Left cardiac atrium (tissue), 4 donors: ENCODE data around the gene BRMS1. TPM values are rescaled to one million over a fixed set of nuclear protein-coding genes. Genes with fewer than 3 reads are reported as not detected.
A peak's percentile ranks its signal among the peaks of the same experiment; 100 is the strongest.

Source experiments
- ATAC-seq, 2 donors: fragments of 200-7000 bp; cut with Tn5 transposase; one replicate each; pipeline ENCODE4 v1.9.1; 2020; ENCODE audit warnings: mild to moderate bottlenecking in 2 of 2, moderate library complexity in 2 of 2
- DNase-seq: peaks from one replicate; pipeline ENCODE4 v3.0.0-alpha.2; 2020
- intact Hi-C, 2 donors: fragments of 100-400 bp; cut with DNase I; formaldehyde crosslinking; loops; one replicate each; pipeline versions ENCODE4 v1.14.1 to v1.15.1; 2022 to 2023
- total RNA-seq, 2 donors: library from RNA; stranded (reverse); fragmentation: NEBNext Ultra II Directional; extraction: Animal tissue kit (Norgen Biotek cat#: 25700); gene quantifications; one replicate each; pipeline ENCODE4 v1.2.1, GENCODE V29; 2021
- donor health status: DM: no; HTN: yes; CAD: no.
- donor health status: DM: no; HTN: yes; CAD: no; lungs with severe emphysema.
- donor health status: DM: yes; HTN: yes; CAD: no.
- donor health status: Dilated cardiomyopathy.

BRMS1 gene
- total RNA-seq, 2 donors from 2014 or later: 14.9 to 19.3 TPM

DNA sequence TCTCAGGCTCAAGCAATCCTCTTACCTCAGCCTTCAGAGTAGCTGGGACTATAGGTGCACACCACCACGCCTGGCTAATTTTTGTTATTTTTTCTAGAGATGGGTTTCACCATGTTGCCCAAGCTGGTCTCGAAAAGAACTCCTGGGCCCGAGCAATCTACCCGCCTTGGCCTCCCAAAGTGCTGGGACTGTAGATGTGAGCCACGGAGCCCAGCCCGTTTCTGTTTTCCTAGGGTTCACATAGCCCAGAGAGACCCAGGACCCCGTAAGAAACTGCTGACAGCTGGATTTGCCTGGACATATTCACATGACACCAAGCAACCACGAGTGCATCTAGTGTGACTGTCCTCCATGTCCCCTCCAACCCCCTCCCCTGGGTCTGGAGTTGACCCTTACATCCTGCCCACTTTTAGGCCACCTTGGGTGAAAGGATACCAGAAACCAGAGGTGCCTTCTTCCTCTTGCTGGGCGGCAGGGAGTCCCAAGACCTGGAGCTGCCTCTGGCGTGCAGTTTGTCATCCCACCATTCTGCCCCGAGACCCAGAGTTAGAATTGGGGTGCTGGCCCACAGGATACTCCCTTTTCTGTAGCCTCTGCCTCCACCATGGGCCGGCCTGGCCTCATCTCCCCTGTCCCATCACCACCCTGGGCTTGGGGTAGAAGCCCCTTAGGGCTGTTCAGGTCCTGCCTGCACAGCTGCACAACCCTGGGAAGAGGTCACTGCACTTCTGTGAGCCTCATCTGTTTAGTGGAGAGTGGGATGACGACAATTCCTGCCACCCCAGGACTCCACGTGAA lies 5.0 kb downstream of the BRMS1 start:
- DNase-seq (no peak), ATAC-seq (no peak)
- intact Hi-C loops: no loop called here

DNA sequence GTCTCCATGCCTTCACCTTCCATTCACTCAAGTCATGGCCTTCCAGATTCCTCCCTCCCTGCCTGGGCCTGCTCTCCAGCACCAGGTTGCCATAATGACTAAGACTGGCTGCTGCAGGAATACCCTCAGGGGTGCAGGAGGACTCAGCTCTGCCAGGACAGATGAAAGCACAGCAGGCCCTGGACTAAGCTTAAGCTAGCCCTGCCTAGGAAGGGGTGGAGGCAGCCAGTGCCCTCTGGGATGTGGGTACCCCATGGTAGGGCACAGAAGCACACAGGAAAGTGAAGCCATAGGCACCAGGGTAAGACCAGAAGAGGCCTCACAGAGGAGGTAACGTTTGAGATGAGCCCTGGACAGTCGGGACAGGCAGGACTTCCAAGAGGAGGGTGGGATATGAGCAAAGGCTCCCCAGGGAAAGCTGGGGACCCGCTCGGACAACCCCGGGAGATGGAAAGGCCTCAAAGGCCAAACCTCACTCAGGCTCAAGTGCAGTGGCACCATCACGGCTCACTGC lies 5.7 kb downstream of the BRMS1 start:
- DNase-seq (no peak), ATAC-seq (no peak)
- intact Hi-C loops: no loop called here

DNA sequence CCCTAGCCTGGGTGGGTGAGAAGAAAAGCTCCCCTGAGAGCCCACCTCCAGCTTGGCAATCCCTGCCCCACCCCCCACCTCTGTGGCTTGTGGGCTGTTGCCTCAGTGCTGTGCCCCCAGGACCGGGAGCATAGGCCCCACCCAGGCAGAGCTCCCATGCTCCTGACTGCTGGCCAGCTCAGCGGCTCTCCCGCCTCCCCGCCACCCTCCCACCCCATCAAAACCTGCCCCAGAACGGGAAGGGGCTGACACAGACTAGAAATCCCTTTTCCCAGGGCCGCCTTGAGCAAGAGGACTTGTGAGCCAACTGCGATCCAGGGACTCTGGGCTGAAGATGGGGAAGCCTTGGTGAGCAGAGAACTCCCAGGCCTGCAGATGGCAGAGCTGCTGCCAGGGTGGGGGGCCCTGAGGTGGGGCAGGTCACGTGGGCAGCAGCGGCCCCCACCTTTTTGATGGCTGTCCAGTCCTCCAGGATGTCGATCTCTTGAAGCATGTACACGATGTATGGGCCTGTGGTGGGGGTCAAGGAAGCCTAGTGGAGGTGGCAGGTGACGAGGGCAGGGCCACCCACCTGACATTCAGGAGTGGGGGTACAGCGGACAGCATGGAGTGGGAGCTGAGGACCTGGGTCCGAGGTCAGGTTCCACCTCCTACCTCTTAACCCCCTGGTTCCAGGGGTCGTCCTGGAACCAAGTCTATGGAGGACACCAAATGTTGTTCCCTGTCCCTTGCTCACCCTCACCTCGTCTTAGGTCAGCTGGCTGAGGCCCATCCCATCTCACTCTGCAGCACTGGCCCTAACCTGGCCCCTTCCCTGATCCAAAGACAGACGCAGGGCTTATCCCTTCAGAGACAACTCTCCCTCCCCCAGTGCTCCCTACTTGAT lies 6.4 kb downstream of the BRMS1 start:
- DNase-seq (no peak), ATAC-seq (no peak)
- intact Hi-C loops: no loop called here

DNA sequence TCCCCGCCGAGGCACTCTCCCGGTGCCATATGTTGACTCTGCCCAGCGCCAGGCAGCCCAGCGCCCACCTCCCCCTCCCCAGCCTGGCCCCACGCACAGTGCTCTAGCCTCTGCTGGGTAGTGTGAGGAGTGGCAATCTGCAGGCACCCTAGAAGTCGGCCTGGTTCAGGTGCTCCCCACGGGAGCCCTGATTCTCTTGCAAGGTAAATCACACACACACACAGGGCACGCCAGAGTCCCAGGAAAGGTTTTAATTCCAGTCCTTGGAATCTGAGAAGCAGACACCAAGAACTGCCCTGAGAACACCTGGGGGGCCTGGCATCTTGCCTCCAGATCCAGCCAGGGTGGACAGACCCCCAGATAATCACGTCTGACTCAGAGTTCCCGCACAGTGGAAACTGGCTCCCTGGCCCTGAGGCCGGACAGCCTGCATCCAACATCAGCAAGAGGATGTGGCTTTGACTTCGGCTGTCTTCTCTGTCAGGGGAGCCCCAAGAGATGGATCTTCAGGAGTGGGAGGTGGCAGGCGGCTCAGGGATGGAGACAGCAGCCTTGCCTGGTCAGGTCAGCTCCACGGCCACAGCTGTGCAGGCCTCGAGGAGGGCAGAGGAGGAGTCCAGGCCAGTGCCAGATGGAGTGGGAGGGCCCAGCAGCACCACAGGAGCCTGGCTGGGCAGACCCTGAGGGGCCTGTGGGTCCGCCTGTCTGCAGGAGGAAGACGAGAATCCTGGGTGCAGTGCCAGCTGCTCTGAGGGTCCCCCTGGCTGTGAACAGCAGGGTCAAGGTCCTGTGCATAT lies 7.6 kb downstream of the BRMS1 start:
- DNase-seq (no peak), ATAC-seq (no peak)
- intact Hi-C loops: no loop called here

DNA sequence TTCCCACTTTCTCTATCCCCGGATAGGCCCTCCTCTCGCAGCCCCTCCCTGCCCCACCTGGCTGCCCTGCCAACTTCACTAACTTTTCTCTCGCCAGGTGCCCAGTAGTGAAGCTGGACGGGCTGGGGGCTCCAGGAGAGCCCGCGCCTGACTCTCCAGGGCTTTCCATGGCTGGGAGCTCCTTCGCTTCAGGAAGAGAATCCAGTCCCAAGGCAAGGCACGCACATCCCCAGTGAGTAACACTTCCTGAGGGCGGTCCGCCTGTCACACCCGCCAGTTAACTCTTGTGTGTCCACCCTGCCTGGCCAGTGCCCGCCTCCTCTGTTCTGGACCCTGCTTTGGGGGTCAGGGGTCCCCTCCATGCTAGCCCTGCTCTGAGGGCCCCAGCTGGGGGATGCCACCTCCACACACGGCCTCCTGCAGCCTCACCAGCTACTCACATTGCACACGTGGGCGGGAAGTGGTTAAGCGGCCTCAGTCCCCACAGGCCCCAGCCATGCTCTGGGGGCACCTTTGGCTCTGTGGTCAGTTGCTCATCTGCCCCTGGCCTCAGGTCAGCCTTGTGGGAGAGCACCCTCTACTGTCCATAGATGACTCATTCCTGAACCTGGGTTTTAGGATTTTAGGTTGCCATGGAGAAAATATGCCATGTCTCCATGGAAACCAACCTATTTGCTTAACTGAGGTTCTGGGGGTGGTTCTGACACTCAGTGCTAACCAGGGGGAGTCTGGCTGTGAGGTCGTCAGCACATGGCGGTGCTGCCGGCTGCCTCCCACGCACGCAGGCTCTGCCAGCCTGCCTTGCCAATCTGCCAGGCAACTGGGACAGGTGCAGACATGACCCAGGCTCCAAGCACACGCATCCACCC lies 8.4 kb downstream of the BRMS1 start, which contains the start of gene RIN1:
TSS of gene RIN1 (minus strand) at position 201 of the 869 bp plus-strand sequence. CDS start at position 169, 32 bp downstream.
- peak; percentile 69 to 84 for ATAC-seq
- intact Hi-C loops: no loop called here
- DNase-seq: peak; percentile 82

DNA sequence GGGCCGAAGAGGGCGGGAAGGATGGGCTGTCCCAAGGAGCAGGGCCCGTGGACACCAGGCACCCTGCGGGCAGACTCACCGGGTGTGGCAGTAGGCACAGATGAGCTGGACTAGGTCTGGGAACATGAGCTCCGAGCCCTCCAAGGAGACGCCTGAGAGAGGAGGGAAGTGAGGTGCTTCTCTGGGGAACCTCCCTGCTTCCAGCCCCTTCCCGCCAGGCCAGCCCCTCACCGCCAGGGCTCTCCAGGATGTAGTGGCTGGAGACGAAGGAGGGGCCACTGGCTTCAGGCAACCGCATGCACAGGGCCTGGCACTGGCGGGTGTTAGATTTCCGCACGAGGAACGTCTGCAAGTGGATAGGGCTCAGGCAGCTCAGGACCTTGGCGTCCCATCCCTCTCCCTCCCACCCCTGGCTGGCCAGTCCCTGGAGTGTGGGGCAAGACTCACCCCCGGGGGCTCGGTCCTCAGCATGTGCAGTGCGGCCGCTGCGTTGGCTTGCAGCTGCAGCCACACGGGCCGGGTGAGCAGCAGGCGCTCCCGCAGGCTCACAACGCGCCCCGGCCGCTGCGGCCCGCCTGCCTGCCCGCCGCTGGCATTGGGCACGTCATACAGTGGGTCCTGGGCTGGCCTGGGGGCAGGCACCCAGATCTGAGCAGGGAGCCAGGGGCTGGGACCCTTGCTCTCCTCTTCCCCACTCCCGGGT lies 9.2 kb downstream of the BRMS1 start:
- DNase-seq: peak; percentile 56
- intact Hi-C loops: no loop called here

DNA sequence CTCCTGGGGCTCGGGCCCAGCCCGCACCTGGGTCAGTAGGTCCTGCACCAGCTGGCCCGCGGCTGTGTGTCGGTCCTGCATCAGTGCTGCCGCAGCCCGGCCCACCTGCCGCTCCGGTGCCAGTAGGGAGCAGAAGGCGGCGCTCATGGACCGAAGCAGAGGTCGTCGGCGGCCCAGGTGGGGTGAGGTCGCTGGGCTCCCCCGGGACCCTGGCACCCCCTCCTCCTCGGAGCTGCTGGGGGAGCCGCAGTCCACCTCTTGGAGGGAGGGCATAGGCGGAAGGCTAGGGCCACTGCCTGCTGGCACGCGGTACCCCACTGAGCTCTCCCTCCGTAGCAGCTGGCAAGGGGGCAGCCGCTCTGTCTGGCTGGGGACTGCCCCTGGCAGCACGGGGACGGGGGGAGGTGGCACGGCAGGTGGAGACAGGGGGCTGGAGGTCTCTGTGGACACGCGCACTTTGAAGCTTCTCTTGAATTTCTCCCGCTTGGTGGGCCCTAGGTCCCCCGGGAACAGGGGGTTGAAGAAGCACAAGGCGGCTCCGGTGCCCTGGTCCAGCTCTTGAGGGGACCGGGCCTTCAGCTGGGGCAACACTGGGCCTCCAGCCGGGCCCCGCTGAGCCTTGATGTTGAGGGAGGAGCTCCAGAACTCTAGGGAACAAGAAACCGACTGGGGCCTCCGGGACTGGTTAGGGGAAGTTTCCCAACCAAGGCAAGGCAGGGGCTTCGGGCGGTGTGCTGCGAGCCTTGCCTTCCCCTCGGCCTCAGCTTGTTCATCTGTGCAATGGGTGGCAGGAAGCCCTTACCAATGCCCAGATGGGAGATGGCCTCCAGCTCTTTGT lies 10.1 kb downstream of the BRMS1 start:
- ATAC-seq (no peak), DNase-seq (peak; percentile 36)
- intact Hi-C loops: no loop called here

More for the DNA sequence above, 9.2 kb downstream of the BRMS1 start:
- peak; percentile 23 to 46 for ATAC-seq

DNA sequence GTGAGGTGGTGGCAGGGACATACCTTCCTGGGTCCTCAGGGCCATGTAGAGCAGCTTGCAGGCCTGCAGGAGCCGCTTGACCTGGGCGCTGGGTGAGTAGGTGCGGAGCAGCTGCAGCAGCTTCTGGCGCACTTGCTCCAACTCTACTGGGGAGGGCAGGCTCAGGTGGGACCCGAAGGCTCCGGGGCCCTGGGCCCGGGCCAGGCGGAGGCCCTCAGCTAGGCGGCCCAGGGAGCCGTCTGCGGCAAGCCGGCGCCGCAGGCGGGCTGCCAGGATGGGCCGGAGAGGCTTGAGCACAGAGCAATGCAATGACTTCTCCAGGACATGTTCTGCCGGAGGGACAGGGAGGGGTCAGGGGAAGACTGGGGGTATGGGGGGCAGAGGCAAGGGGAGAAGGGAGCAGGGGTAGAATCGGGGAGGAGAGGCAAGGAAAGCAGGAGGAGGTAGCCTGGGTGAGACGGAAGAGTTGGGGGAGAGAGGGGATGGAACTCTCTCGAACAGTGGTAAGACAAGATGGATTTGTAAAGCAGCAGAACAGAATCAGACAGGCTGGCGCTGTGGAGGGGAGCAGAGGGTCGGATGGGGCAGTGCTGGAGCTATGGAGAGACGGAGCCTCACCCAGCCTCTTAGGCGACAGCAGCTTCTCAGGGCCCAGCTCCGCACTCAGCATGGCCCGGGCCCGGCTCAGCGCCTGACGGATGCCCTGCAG lies 10.9 kb downstream of the BRMS1 start:
- DNase-seq: no peak
- intact Hi-C loops: no loop called here
- no peak for ATAC-seq

DNA sequence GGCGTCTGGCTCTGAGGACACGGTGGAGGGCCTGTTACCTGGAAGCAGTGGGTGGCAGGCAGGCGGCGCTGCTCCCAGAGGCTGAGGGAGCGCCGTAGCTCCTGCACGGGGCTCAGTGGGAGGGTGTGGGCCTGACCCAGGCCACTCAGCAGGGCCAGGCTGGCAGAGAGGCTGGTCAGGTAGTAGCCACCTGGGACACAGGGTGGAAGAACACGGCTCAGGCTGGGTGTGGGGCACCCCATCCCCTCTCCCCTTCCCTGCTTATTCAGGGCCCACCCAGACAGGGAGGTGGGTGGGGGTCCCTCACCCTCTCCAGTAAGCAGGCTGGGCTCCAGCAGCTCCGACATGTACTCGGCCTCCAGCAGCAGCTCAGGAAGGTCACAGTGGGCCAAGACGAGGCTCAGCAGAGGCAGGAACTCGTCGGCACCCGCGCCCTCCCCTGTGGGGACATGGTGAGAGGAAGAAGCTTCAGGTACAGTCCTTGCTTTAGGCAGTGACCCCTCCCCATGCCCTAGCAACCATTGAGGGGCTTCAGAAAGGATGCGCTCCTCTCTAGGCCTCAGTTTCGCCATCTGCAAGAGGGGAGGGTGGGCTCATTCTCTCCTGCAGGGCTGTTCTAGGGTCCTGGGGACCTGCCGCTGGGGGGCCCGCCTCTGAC lies 11.6 kb downstream of the BRMS1 start:
- no peak for DNase-seq
- intact Hi-C loops: no loop called here
- no peak for ATAC-seq

DNA sequence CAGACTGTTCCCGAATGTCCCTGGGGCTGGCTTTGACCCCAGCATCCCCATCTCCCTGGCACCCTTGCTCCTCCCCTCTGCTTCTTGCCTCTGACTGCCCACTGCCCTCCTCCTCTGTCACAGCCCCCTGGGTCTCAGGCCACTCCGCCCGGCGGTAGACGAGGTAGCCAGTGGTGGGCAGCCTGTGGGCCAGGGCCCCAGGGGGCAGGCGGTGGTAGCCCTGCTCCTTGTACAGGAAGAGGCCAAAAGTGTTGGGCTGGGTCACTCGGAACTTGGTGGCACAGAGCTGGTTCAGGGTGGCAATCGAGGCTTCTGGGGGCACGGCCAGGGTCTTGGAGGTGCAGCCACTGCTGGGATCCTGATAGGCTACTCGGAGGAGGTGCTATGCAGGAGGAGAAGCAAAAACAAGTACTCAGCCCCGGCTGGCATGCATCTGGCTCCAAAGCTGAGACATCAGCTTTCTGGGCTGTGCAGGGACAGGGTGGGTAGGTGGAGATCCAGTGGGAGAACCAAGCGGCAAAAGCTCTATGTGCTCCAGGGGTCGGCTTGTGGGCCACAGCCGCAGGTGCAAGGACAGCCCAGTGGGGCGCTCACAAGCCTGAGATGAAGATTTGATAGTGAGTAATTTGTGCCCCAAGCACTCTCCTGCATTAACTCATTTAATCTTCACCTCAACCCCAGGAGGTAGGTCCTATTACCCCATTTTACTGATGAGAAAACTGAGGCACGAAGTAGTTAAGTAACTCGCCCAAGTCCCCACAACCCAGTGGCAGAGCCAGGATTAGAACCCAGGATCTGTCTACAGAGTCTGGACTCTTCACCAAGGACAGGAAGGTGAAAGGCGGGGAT lies 12.3 kb downstream of the BRMS1 start:
- ATAC-seq: no peak
- intact Hi-C loops: no loop called here
- DNase-seq: peak; percentile 7

DNA sequence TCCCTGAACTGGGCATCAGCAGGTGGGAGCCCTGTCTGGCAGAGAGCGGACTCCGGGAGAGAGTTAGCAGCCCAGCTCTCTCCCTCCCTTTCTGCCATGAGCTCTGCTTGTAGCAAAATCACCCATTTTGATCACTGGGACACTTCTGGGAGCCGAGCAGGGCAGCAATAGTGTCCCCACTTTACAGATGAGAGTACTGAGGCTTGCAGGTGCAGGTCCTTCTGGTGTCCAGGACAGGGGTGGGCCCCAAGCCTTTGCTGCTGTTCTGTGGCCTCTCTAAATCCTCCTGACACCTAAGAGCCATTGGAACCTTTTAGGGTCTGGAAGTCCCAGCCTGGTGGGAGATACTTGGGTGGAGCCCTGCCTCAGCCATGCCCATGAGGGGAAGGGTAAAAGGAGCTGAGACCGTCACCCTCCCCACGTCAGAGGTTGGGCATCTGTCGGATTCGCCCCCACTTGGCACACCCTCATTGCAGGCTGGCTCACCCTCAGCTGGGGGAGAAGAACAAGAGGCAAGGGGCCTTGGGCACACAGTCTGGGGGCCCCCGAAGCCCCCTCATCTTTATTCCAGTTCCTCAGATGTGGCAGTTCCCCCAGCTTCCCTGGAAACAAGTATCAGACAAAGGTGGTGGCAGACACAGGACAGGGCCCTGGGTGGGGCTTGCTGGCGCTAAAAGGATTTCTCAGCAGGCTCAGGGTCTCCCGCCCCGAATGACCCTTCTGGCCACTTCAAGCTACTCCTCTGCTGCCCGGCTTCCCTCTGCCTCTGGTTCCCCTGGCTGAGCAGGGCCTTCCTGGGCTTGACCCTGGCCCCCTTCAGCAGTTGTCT lies 13.1 kb downstream of the BRMS1 start:
- DNase-seq: no peak
- ATAC-seq: no peak
- intact Hi-C loops: no loop called here

DNA sequence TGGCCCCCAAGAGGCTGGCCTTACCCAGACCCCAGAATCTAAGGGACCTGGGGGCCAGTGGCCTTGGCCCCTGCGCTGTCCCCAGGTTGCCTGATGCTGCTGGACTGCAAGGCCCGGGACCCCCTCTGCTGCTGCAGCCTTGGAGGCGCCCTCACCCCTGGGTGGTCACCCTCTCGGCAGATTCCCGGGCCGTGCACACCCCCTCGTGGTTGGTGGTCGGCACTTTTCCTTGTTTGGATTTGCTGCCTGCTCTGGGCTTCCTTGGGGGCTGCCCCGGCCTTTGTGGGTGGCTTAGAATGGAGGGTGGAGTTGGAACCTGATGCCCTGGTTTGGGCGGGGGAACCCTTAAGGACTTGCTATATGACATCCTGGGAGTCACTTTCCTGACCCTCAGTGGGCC lies 14.0 kb downstream of the BRMS1 start:
- ATAC-seq (no peak), DNase-seq (no peak)
- intact Hi-C loops: no loop called here

DNA sequence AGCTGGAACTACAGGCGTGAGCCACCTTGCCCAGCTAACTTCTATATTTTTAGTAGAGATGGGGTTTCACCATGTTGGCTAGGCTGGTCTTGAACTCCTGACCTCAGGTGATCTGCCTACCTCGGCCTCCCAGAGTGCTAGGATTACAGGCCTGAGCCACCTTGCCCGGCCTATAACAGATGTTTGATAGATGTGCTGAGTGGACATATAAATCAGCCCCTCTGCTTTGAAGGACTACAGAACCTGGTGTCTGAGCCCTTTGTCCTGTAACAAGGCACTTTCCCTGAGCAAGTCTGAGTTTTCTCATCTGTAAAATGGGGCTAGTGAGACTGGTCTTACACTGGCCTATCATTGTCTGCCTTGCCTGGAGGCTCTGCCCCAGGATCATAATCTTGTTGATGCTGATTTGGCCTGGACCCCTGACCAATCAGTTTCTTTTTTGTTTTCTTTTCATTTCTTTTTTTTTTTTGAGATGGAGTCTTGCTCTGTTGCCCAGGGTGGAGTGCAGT lies 15.7 kb downstream of the BRMS1 start:
- no peak for ATAC-seq
- intact Hi-C loops: no loop called here
- no peak for DNase-seq
